Stimulated activated CD4-positive, alpha-beta T cell treated with anti-CD3 and anti-CD28 coated beads, TNF-alpha, amount 100 ng/mL, for 48 hours (primary cell): ENCODE measurements around the gene E2F6.

Experiments
- DNase-seq, 3 donors: peaks; one replicate each; pipeline ENCODE4 v3.0.0-alpha.2; 2020; ENCODE audit warnings: low read depth in 3 of 3

Gene E2F6

DNA sequence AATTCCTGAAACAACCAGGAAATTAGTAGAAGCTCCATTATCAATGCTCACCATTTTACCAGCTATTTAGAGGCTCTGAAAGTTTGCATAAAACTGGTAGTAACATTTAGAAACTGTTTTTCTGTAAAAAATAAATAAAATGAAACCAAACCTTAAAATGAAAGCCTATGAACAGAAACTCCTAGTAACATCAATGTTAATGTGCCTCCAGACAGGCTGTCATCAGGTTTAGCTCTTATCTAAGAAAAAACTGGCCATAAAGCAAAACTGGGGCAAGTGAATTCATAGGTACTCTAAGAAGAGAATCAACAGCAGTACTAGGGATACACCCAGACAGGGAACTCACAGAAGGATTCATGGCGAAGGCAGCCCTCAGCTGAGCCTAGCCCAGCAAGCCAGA is 8.0 kb downstream of the E2F6 start:
- DNase-seq = no peak

DNA sequence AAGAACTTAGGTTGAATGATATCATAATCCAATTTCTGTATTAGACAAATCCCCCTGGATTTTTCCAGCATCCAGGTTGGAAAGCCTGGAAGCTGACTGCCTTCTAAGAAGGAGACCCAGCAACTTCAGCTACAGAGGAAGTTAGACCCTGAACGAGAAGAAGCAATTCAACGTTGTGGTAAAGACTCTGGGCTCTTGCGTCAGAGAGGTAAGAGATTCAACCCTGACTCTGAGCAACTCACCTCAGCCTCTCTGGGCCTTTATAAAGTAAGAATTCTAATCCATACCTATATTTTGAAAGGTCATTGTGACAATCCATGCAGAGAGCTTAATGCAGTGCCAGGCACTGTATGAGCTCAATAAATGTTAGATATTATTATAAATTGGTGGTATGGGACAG is 9.7 kb downstream of the E2F6 start:
- no peak for DNase-seq

DNA sequence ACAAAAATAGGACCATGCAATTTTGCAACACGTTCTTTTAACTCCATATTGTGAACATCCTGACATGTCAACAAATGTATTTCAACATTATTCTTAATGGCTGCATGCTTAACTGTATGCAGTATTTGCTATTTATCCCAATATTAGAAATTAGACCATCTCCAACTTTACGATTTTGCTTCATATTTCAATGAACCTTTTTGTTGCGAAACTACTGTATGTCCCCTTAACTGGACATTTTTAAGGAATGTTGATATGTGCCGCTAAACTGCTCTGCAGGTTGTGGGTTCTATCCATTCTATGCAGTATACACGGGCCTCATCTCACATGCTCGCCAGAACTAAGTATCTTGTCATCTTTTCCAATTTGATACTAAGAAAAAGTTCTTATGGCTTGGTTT is 11.1 kb downstream of the E2F6 start:
- DNase-seq = no peak

DNA sequence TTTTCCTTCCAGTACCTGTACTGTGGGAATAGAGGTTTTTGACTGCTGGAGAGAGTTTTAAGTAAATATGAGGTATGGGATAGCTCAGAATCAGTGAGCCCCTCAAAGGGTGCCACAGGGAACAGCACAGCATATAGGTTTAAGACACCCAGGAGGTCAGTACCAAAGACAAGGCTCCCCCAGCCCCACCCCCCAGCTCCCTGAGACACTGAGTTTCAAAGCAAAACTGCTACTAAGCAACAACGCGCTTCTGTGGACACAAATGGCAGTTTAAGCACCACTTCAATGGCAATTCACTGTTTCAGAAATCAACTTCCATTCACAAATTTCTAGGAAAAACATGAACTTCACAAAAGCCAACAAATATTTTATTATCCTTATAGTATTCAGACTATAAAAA is 15.2 kb downstream of the E2F6 start:
- DNase-seq = no peak

DNA sequence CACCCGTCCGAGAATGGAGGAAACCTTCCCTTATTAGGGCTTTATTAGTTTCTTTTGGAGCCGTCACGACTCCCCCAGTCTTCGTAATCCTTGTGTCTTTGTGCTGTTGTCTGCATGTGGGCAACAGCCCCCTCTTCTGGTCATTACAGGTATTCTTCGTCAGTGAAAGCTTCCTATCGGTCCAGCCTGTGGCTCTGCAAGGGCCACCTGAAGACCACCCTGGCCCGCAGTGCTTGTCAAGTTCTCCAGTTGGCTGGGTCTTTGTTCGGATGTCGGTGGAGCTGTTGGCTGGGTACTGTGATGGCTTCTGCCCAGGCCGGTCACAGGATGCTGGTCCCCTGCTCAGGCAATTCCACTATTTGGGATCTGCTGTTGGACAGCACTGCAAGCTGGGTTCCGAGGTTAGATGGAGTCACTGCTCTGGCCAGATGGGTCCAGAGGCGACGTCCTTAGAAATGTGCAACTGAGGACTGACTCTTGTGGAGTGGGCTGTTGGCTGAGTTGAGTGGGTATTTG is 19.2 kb downstream of the E2F6 start:
- peak in 1 of 3 donors; percentile 16 for DNase-seq

DNA sequence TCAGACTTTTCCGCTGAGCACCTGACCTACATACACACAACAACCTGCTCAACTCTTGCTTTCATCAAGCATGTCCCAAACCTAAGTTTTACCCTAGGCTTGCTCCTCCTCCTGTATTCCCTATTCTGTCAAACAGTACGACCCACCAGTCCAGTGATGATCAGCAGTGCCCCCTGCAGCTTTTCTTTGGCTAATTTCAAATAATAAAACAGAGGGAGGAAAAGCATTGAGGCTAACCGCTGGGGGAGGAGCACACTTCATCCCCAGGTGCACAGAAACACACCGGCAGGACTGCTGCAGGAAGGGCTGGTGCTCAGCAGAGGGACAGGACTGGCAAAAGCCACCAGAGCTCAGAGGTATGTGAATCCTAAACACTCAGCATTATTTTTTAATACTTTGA is 21.2 kb downstream of the E2F6 start:
- no peak for DNase-seq

DNA sequence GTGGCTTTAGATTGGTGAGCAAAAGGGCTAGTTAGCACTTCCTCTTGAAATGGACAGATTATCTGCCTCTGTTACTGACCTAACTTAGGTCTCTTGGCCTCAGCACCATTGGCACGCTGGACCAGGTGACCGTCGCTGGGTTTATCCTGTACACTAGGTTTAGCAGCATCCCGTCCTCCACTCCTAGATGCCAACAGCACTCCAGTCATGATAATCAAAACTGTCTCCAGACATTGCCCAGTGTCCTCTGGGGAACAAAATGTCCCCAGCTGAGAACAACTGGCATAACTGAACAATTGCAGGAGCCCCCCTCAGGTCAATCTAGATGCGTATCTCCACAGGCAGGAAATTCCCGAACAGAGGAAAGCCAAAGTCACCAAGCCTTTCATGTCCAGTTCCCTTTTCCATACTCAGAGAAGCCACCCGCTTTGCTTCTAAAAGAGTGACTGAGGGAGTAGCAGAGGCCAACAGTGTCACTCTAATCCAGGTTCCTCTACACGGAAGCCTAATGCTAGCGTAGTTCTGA is 27.3 kb downstream of the E2F6 start:
- DNase-seq = no peak

DNA sequence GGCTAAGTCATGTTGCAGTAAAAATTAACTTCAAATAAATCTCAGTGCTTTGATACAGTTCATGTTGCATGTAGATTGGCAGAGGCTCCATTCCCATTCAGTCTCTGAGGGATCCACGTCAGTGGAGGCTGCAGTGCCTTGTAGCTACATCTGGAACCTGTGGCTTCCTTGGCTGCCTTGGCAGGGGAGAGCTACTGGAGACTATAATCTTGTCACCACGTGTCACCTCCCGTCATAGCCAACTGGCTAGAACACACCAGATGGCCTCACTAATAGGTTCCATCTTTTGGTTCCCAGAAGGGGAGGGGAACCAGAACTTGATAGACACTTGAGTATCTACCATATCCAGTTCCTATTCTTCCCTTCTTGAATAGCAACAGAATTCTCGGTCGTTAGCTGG is 28.4 kb downstream of the E2F6 start:
- no peak for DNase-seq

DNA sequence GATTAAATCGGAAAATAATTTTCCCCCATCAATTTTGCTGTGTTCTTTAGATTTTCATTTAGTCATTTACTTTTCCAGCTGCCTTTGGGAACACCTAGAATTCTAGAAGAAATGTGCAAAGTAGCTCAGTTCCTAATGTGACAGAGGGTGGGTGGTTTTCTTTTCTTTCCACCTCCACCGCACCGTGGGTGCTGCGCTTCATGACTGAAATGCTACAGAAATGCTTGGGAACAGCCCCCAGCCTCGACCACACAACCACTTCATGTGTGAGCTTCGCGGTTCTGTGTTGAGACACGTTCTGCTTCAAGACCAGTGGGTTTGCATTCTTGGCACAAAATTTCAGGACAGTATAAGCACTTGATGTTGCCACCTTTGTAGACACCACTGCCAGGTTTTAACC is 30.9 kb downstream of the E2F6 start:
- no peak for DNase-seq

DNA sequence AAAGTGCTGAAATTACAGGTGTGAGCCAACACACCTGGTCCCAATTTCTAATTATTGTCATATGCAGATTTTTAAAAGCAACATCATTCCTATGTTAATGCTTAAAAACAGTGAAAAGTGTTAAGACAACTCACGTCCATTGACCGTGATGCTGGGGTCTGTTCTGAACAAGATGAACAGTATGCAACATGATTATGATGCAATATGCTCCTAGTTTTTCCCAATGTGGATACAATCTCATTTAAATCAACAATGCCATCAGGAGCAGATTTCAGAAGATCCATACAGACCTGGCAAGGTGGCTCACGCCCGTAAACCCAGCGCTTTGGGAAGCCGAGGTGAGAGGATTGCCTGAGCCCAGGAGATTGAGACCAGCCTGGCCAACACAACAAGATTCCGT is 31.5 kb downstream of the E2F6 start:
- no peak for DNase-seq

DNA sequence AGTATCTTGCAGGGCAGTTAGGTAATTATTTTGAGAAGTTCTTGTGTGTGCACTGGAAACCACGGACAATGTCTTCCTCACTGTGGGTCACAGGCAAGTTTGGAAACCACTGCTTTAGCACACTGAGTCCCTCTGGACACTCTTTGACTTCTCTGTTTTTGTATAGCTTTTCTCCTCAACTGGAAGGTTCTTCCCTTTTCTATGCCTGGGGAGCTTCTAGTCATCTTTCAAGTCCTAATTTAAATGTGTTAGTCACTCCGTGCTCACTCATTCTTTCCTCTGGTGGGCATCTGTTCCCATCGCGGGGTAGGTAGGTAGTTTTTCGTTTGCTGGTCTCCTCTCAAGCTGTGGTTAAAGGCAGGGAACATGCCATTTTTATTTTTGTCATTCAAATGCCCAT is 32.1 kb downstream of the E2F6 start:
- no peak for DNase-seq

DNA sequence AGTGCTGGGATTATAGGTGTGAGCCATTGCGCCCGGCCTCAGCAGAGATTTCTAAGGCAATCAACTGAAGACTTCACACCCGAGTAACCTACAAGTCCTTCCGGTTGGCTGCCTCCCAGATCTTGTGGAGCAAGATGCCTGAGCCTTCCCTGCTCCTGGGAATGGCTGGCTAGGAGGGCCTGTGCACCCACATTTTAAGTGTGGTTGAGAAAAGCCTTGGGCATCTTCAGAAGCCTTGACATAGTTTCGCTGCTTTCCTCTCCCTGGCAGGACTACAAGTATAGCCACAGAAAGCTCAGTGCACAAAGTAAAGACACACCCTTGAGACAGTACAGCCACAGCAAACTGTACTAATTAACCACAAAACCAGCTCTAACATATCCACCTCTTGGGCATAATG is 35.2 kb downstream of the E2F6 start:
- DNase-seq = no peak

DNA sequence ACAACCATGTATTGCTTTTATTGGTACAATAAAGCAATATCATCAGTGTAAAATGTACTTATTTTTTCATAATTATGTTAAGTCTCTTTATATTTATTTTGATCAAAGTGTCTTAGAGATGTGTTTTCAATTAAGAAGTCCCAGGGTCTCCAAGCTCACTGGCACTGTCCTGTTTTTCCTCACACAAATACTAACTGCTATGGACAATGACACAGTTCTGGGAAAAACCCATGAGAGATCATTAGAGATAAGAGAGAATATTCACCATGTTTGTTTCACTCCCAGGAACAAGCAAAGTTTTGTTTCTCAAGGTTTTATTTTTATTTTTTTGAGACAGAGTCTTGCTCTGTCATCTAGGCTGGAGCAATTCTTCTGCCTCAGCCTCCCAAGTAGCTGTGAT is 38.7 kb downstream of the E2F6 start:
- DNase-seq = no peak

DNA sequence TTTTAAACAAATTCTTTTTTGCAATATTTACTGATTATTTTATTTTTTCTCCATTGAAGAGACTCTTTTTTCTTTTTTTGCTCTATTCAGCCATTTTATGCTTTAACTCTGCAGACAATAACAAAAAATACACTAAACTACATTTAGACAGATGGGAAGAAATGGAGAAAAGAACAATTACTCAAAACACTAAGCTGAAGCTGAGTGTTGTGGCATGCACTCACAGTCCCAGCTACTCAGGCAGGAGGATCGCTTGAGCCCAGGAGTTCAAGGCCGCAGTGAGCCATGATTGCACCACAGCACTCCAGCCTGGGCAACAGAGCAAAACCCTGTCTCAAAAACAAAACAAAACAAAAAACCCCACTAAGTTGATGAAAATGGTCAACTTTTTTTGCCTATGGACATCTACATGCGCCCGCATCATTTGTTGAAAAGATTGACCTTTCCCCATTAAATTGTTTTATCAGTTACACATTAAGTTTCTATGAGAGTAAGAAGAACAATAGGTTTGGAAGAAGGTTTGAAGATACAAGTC is 43.0 kb downstream of the E2F6 start:
- DNase-seq = no peak

DNA sequence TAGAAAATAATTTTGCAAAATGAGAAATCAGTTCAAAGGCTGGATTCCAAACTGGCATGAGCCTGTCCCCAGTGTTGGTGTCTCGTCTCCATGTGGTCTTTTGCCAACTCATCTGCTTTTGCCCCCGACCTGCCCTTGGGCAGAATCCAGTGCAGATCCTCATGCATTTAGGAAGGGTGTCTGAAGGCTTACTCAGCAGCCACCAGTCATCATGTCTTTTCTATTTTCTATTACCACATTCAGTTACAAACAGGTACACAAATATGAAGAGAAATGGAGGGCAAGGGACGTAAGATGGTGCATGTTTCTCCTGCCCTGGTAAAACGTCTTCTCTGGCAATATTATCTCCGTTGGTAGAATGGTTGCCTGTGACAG is 43.5 kb downstream of the E2F6 start:
- DNase-seq = no peak

DNA sequence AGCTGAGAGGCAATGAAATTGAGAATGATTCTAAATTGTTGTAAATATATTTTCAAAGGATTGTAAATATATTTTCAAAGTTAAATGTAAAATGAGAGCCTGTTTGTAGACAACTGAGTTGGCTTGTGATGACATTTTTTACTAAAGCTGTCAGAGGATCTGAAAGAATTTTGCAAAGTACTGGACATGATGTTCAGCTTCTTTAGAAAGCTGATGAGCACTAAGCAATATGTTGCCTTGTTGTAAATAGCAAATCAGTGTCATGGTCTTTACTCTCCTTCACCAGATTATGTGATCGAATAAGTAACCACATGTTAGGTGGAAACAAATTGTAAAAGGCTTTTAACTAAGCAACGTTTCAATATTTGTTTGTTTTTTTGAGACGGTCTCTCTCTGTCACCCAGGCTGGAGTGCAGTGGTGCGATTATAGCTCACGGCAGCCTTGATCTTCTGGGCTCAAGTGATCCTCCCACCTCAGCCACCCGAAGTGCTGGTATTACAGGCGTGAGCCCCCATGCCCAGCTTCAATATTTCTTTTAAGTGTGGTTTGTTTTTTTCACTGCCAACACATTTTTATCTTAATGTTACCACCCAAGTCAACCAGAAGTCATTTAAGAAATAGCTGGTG is 44.0 kb downstream of the E2F6 start:
- no peak for DNase-seq

DNA sequence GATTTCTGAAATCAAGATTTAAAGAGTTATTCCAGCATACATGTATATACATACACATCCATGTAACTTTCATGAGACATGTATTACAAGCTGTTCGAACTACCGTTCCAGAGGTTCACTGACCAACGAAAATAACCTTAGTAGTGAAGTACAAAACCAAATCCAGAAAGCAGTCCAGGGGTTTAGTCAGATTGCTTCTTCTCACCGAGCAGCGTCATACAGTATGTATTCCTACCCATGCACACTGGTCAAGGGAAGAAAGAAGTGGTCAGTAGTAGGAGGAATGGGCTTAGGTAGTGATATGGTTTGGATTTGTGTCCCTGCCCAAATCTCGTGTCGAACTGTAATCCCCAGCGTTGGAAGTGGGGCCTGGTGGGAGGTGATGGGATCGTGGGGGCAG is 45.3 kb downstream of the E2F6 start:
- no peak for DNase-seq

DNA sequence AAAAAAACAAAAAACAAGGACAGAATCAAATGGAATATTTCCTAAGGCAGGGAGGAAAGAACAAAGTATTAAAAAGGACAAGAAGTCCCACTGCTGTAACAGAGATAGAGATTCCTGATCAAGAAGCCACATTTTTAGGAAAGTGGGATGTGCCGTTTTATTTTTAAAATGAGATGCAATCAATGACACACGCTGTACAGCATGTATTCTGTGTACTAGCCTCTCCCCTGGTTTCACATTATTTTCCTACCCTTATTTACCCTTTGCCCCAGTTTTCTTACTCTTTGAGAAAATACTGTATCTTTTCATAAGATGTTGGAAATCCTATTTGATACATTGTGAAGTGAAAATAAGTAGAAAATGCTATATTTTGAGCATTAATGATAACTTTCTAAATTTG is 45.8 kb downstream of the E2F6 start:
- no peak for DNase-seq

DNA sequence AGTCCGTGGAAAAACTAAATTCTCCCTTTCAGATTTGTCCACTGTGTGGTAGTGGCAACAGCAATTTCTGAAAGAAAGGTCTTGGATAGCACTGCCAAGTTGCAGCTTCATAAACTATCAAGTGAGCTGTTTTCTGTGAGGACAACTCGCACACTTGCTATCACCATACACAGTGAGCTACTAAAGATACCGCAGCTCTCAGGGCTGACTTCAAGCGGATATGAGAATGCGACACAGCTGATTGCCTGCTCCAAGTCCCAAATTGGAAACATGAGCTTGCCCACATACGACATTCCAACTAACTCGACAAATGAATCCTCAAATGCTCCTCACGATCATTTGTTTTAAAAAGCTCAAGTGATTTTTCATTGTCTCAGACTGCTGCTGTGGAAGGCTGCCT is 46.2 kb downstream of the E2F6 start:
- DNase-seq = no peak

DNA sequence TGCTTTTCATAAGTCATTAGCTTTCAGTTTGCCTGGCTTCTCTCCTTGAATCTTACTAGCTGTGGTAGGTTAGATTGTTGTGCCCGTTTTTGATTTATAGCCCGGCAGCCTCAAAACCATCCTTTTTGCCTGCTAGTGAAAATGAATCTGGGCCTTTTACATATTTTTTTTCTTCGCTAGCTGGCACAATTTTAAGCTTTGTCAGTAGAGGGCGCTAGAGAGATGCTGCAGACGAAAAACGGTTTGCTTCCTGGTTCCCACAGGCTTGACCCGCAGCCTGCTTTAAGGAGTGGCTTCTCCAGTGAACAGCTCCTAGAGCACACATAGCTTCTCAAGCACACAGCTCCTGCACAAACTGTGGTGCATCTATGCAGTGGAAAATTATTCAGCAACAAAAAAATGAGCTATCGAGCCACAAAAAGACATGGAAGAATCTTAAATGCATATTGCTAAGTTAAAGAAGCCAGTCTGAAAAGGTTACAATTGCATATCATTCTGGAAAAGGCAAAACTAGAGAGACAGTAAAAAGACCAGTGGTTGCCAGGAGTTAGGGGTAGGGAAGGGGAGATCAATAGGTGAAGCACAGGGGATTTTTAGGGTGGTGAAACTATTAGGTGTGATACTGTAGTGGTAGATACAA is 47.9 kb downstream of the E2F6 start:
- DNase-seq = no peak

DNA sequence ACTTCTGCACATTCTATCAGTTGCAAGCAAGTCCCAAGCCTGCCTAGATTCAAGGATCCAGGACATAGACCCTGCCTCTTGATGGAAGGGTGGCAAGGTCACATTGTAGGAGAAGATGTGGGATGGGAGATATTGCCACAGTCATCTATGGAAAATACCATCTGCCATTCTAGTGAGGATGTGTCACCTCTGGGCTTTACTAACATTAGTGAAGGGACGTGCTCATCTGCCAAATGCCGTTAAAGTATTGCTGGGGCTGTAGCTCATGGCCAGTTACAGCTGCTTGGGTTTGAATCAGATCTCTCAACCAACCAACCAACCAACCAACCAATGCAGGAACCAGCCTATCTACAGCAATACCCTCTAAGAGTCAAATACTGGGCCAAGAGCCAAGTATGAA is 49.0 kb downstream of the E2F6 start:
- DNase-seq = no peak

DNA sequence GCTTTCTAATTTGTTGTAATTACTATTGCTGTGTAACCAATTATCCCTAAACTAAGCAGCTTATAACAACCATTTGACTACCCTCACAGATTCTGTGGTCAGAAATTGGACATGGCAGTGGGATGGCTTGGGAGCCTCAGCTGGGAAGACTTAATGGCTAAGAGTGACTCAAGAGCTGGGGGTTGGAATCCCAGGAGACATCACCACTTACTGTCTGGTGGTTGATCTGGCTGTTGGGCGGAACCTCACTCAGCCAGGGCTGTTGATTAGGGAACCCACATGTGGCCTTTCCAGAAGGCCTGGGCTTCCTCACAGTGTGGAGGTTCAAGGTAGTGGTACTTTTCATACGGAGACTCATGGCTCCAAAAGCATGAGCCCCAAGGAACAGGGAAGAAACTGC is 49.8 kb downstream of the E2F6 start:
- DNase-seq = no peak

DNA sequence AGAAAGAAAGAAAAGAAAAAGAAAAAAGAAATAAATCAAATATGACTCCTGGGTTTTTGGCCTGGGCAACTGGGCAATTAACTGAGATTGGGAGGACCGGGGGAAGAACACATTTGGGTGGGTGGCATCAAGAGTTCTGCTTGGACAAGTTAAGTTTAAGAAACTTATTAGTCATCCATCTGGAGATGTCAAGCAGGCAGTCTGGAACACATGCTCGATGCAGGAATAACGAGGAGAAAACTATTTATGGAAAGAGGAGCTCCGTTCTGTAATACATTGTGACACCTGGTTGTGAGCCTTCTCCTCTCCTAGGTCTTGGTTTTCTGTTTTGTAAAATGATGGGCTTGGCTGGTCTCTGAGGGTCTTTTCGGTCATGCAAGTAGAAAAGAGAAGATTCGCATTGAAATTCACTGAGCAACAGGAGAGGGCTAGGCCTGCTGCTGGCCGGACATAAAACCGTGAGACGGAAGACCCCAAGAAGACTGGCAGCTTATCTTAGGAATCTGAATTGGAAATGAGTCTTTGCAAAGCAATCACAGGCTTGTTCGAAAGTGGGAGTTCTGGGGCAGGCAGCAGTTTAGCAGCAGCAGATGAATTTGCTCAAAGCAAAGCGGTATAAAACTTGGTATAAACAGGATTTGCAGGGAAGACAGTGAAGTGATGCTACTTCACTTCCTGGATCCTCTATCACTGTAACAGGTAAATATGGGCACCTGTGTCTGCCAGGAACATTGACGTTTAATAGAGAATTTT is 51.4 kb downstream of the E2F6 start:
- no peak for DNase-seq
